Transverse colon (tissue), 4 donors: ENCODE measurements around the gene JCHAIN.

ENCODE experiments used
- EP300 ChIP-seq: sonication (generic); formaldehyde crosslinking; IDR thresholded peaks from one replicate; pipeline ENCODE4 v1.6.1; 2017; ENCODE audit warnings: antibody characterized with exemption, low read depth
- POLR2AphosphoS5 ChIP-seq, 3 donors: sonication (generic); formaldehyde crosslinking; IDR thresholded peaks; one replicate each; pipeline ENCODE4 v1.6.1; 2016; ENCODE audit warnings: antibody characterized with exemption in 3 of 3
- TF ChIP-seq, protein P1 (sequence below), 5 experiments: fragments of 200-600 bp in 3 of 5; fragments of 450-650 bp in 2 of 5; sonication (generic) in 3 of 5; IDR thresholded peaks; 1 replicate in 2 of 5; 2 replicates in 3 of 5; pipeline ENCODE4 v1.5.1; 2016 to 2017; ENCODE audit warnings: antibody characterized with exemption in 5 of 5, inconsistent platforms in 3 of 5, mild to moderate bottlenecking in 2 of 5, moderate library complexity in 1 of 5

DNA sequence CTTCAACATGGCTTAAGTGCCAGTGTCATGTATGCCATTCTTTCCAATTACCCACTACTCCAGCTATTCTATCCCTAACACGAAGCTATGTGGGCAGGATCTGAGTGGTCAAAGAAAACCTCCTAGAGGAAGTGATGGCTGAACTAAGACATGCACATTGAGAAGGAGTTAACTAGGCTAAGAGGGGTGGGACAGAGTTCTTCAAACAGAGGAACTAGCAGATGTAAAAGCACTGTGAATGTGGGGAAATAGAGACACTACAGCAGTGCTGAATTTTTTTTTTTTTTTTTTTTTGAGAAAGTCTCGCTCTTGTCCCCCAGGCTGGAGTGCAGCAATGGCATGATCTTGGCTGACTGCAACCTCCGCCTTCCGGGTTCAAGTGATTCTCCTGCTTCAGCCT, 6.2 kb downstream of the JCHAIN start:
- TF ChIP-seq EP300 = no peak
- TF ChIP-seq, protein P1, sequence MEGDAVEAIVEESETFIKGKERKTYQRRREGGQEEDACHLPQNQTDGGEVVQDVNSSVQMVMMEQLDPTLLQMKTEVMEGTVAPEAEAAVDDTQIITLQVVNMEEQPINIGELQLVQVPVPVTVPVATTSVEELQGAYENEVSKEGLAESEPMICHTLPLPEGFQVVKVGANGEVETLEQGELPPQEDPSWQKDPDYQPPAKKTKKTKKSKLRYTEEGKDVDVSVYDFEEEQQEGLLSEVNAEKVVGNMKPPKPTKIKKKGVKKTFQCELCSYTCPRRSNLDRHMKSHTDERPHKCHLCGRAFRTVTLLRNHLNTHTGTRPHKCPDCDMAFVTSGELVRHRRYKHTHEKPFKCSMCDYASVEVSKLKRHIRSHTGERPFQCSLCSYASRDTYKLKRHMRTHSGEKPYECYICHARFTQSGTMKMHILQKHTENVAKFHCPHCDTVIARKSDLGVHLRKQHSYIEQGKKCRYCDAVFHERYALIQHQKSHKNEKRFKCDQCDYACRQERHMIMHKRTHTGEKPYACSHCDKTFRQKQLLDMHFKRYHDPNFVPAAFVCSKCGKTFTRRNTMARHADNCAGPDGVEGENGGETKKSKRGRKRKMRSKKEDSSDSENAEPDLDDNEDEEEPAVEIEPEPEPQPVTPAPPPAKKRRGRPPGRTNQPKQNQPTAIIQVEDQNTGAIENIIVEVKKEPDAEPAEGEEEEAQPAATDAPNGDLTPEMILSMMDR (IDR thresholded peaks at IDR 0.05) = no peak
- no peak for TF ChIP-seq POLR2AphosphoS5 (IDR thresholded peaks at IDR 0.05)
